Jurkat, Clone E6-1 (cell line): ENCODE data around the gene DAP3.
"Not testable (repeated sequence)": the region's sequence is repeated elsewhere in the genome, so short reads cannot be mapped to it uniquely, and the experiment has no call there.

Source experiments
- DNase-seq: peaks from one replicate; pipeline ENCODE4 v3.0.0-alpha.2; 2011; ENCODE audit warnings: low read depth, low spot score
- H3K4me3 ChIP-seq: 2 replicates; pipeline ENCODE4 v1.5.1; 2011; ENCODE audit warnings: mild to moderate bottlenecking, low read length, control low read depth, moderate library complexity

DAP3 gene

DNA sequence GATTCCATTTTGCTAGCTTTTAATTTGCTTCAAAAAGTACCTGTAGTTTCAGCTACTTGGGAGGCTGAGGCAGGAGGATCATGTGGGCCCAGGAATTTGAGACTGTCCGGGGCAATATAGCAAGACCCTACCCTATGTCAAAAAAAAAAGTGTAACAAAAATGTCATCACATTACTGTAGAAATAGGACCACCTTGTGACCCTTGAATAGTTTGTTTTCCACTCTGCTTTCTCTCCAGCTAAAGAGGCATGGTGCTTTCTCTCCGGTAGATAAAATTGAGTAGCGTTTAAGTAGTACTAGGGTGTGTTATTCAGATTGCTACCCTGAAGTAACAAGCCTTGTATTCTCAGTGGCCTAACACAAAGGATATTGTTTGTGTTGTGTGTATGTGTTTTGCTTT is 23.7 kb downstream of the DAP3 start:
- not testable (repeated sequence) for H3K4me3 ChIP-seq, DNase-seq

DNA sequence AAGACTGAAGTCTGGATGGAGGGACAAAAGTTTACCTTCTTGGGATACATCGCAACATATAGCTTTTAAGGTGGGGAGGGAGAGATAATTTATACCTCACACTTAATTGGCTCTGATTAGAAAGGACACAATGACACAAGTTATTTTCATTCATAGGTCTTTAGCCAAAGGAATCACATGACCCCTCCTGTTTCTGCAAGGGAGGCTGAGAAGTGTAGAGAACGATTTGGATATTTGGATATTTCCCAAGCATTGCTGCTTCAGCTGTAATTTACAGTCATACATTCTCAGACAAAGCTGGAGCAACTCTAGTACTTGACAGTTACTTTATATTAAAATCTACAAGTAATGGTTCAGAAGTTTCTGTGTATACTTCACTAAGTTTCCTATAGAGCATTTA is 24.2 kb downstream of the DAP3 start:
- no peak overlapping the region for H3K4me3 ChIP-seq
- DNase-seq = no peak

DNA sequence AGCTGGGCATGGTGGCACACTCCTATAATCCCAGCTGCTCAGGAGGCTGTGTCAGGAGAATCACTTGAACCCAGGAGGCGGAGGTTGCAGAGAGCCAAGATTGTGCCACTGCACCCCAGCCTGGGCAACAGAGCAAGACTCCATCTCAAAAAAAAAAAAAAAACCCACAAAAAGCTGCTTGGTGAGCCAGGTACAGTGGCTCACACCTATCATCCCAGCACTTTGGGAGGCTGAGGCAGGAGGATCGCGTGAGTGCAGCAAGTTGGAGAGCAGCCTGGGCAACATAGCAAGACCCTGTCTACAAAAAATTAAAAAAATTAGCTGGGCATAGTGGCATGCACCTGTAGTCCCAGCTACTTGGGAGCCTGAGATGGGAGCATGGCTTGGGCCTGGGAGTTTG is 26.2 kb downstream of the DAP3 start:
- not testable (repeated sequence) for H3K4me3 ChIP-seq, DNase-seq

DNA sequence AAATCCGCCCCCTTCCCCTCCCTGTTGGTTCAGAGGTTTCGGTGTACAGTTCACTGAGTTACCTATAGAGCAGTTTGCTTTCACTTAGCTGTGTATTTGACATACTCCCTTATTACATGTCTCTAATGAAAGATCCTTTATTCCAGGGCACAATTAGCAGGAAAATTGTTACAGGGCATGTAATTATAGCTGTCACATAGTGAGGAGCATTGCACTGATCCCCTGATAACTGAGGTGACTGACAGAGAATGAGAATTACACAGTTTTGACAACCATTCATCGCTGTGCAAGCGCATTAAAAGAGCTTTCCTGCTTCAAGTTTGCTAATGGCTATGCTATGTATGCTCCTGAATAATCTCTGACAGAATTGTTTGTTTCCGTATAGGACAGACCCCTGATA is 26.9 kb downstream of the DAP3 start:
- no peak overlapping the region for H3K4me3 ChIP-seq
- DNase-seq = no peak

DNA sequence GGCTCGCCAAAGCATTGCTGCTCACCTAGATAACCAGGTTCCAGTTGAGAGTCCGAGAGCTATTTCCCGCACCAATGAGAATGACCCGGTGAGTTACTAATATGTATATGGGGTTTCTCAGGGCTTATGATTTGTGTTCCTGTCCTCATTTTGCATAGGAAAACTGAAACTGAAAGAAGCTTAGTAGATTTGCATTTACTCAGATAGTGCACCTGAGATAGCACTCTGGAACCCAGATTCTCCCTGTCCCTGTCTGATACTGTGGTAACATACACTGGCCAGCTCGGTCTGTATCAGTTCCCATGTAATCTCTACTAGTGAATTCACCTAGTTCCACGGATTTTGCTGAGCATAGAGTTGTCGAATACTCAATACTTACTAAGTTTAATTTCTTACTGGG is 28.1 kb downstream of the DAP3 start:
- no peak overlapping the region for H3K4me3 ChIP-seq
- no peak for DNase-seq

DNA sequence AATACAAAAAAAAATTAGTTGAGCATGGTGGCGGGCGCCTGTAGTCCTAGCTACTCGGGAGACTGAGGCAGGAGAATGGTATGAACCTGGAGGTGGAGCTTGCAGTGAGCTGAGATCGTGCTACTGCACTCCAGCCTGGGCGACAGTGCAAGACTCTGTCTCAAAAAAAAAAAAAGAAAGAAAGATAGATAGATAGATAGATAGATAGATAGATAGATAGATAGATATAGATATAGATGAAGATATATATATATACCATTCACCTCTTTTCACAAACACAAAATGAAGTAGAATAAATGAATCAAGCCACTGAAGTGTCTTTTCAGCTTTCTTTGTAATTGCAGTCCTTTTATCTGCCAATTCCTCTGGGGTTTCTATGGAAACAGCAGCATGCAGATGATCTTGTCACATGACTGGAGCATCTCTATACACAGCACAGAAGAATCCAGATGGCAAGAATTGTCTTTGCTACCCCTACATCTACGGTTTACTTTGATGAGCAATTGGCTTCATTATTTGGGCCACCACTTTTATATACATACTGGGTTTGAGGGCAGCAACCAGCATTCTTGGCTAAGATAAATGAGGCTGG is 29.7 kb downstream of the DAP3 start:
- DNase-seq, H3K4me3 ChIP-seq: not testable (repeated sequence)

DNA sequence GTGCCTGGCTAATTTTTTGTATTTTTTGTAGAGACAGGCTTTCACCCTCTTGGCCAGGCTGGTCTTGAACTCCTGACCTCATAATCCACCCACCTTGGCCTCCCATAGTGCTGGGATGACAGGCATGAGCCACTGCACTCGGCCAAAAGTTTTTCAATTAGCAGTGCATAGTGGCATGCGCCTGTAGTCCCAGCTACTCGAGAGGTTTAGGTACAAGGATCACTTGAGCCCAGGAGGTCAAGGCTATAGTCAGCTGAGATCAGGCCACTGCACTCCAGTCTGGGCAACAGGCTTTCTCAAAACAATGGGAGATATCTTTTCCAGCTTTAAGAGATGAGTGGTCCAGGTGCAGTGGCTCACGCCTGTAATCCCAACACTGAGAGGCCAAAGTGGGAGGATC is 30.8 kb downstream of the DAP3 start:
- DNase-seq = no peak
- no peak overlapping the region for H3K4me3 ChIP-seq

DNA sequence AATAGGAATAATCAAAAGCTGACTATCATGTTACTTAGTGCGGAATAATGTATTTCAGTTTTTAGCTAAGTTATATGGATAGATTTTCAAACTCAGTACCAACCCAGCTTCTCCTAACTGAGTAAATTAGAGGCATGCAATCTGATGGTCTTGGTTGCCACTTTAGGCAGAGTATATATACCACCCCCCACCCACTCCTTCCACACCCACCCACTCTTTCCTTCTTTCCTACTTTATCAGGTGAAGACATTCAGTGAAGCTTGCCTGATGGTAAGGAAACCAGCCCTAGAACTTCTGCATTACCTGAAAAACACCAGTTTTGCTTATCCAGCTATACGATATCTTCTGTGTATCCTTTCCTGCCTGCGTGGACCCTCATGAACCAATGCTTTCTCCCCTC is 36.3 kb downstream of the DAP3 start:
- DNase-seq = no peak
- H3K4me3 ChIP-seq = no peak overlapping the region

DNA sequence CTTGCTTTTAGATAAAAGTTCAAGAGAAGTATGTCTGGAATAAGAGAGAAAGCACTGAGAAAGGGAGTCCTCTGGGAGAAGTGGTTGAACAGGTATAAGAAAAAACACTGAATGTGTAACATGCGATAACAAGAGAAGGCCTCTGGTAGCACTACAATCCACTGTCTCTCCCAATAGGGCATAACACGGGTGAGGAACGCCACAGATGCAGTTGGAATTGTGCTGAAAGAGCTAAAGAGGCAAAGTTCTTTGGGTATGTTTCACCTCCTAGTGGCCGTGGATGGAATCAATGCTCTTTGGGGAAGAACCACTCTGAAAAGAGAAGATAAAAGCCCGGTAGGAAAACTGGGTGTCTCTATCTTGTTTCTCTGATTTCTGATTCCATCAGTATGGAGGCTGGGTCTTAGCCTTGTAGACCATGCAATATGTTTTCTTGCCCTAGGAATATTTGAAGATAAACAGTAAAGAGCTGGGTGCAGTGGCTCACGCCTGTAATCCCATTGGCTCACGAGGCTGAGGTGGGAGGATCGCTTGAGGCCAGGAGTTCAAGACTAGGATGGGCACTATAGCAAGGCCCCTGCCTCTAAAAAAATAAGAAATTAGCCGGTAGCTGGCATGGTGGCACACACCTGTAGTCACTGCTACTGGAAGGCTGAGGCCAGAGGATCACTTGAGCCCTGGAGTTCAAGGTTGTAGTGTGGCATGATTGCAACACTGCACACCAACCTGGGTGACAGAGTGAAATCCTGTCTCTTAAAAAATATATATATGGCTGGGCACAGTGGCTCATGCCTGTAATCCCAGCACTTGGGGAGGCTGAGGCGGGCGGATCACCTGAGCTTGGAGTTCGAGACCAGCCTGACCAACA is 40.4 kb downstream of the DAP3 start:
- H3K4me3 ChIP-seq = no peak overlapping the region
- DNase-seq = peak; percentile 25

DNA sequence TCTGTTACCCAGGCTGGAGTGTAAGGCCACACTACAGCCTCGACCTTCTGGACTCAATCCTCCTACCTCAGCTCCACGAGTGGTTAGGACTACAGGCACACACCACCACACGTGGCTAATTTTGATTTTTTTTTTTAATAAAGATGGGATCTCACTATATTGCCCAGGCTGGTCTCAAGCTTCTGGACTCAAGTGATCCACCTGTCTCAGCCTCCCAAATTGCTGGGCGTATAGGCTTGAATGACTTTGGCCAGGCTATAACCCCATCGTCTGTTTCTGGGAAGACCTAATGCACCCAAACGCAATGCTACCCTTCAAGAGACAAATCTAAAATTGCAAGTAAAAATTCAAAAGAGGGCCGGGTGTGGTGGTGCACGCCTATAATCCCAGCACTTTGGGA is 52.1 kb downstream of the DAP3 start:
- no peak overlapping the region for H3K4me3 ChIP-seq
- DNase-seq = no peak

DNA sequence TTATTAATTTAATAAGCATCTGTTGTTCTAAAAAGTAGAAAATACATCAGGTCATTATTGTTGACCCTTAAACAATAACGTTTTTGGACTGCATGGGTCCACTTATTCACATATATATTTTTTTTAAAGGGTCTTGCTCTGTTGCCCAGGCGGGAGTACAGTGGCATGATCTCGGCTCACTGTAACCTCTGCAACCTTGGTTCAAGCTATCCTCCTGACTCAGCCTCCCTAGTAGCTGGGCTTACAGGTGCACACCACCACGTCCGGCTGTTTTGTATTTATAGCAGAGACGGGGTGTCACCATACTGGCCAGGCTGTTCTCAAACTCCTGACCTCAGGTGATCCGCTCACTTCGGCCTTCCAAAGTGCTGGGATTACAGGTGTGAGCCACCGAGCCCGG is 53.0 kb downstream of the DAP3 start:
- DNase-seq = no peak
- H3K4me3 ChIP-seq = no peak overlapping the region

DNA sequence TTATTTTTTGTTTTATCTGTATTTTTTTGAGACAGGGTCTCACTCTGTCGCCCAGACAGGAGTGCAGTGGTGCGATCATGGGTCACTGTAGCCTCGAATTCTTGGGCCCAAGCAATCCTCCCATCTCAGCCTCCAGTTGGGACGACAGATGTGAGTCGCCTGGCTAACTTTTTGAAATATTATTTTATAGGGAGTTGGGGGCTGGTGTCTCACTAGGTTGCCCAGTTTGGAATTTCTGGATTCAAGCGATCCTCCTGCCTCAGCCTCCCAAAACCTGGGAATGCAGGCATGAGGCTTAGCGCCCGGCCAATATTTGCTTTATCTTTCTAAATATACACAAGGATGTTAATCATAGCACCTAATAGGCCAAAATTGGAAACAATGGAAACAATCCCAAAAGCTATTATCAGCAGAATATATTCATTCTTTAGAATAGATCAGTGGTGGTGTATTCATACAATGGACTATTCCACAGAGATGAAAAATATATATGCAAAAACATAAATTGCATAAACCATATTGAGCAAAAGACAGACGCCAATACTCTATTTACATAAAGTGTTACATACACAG is 55.9 kb downstream of the DAP3 start:
- DNase-seq = no peak
- H3K4me3 ChIP-seq = peak overlapping the region; percentile 66

DNA sequence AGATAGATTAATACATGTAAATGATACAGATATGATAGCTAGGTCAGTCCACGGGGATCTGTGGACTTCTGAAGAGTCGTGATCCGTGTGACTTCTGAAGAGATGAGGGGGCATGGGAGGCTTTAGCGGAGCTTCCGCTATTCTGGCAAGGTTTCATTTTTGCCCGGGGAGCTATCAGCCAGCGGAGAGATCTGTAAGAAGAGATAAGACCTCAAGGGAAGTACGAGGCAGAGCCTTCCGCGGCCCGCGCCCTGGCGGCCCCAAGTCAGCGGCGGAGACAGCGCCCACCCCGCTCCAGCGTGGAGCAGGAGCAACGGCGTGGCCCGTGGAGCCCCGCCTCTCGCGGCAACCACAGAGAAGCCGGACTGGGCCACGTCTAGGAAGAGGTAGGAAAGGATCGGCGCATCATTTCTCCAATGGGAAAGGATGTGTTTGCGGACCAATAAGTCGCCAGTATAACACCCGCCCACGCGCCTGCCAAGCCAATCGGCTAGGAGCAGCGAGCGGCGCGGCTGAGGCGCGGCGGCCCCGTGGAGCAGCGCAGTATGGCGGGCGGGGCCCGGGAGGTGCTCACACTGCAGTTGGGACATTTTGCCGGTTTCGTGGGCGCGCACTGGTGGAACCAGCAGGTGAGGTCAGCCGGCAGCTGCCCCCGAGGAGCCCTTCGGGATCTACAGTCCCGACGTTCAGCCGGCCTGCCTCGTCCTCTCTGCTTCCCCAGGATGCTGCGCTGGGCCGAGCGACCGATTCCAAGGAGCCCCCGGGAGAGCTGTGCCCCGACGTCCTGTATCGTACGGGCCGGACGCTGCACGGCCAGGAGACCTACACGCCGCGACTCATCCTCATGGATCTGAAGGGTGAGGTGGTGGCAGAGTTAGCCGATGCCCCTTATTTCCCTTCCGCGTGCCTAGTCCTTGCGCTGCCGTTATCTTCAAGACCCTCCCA is 56.7 kb downstream of the DAP3 start:
- peak overlapping the region; percentile 66 for H3K4me3 ChIP-seq
- DNase-seq = peak; percentile 98

DNA sequence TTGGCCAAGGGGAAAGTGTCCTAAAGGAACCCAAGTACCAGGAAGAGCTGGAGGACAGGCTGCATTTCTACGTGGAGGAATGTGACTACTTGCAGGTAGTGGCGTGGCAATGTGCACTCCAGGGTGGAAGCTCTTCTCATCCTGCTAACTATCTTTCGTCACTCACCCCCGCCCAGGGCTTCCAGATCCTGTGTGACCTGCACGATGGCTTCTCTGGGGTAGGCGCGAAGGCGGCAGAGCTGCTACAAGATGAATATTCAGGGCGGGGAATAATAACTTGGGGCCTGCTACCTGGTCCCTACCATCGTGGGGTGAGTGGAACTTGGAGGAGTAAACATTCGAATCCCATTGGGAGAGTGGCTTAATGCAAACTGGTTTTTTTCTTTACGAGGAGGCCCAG is 58.7 kb downstream of the DAP3 start:
- H3K4me3 ChIP-seq, DNase-seq: not testable (repeated sequence)

DNA sequence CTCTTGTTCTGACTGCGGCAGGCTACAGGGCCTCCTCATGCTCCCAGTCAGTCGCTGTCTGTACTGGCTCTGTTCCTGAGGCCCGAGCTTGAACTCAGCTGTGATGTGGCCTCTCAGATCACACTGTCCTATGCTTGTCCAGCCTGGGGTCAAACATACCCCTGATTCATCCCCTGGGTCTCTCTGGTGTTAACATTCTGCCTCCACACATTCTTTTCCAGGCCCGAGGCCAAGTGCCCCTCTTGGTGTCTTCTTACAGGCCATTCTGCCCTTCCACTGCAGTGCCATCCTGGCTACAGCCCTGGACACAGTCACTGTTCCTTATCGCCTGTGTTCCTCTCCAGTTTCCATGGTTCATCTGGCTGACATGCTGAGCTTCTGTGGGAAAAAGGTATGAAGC is 59.2 kb downstream of the DAP3 start:
- DNase-seq, H3K4me3 ChIP-seq: not testable (repeated sequence)

DNA sequence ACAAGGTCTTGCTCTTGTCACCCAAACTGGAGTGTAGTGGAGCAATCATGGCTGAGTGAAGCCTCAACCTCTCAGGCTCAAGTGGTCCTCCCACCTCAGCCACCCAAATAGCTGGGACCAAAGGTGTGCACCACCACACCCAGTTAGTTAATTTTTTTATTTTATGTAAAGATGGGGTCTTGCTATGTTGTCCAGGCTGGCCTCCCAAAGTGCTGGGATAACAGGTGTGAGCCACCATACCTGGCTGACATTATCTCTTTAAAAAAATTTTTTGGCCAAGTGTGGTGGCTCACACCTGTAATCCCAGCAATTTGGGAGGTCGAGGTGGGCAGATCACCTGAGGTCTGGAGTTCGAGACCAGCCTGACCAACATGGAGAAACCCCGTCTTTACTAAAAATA is 70.1 kb downstream of the DAP3 start:
- H3K4me3 ChIP-seq, DNase-seq: not testable (repeated sequence)

DNA sequence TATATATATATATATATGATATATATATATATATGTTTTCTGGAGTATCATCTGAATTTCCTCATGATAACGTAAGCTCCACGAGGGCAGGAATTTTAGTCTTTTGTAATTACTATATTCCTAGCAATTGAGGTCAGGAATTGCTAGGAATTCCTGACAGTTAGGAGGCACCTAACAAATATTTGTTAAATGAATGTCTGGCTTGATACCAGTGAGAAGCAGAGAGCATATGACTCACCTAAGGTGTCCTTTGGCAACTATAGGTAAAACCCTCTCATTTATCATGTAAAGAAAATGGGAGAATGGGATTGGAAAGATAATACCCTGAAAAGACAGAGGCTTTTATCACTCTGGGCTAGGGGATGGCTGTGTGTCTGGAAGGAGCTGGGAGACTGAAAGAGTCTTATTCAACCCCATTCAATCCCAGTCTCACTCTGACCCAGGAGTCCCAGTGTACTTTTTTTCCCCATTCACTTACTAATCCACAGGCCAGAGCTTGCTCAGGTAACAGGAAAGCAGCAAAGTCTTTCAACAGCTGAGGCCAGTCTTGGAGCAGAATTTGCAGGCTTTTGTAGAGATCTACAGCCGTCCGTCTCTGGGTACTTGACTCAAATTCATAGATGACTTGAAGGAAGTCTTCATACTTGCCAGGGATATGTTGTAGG is 71.2 kb downstream of the DAP3 start:
- no peak for DNase-seq
- H3K4me3 ChIP-seq = no peak overlapping the region

DNA sequence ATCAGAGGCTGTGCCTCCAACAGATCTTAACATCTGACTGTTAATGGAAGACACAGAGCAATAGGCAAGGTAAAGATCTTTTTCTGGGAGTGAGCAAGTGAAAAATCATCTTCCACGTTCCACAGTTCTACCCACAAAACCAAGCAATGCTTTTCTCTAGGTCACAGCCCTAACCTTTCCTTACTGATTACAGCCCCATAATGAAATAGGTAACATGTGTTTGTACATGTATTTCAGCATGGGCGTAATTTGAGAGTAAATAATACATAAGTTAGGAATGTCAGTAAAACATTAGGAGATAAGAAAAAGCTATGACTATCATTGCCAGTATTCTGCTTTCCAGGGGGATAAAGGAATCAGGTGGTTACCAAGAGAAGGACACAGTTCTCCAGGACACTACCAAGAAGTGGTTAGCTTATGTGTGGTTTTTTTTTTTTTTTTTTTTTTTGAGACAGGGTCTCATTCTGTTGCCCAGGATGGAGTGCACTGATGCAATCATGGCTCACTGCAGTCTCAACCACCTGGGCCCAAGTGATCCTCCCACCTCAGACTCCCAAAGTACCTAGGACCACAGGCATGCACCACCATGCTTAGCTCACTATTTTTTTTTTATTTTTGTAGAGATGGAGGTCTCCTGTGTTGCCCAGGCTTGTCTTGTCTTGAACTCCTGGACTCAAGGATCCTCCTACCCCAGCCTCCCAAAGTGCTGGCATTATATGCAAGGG is 72.0 kb downstream of the DAP3 start:
- no peak for DNase-seq
- no peak overlapping the region for H3K4me3 ChIP-seq
